ENCODE results near the gene FLYWCH1. TPM values are rescaled to one million over a fixed set of nuclear protein-coding genes. Genes with fewer than 3 reads are reported as not detected.

The FLYWCH1 gene
- 9.5 TPM for total RNA-seq (2013)
- 10 to 100 TPM in 1 of 3 donors, 1 to 10 TPM in 2; 5.0 to 42.7 (median 7.1) TPM for polyA plus RNA-seq
- 11.8 and 13.2 TPM in 2 replicates for polyA minus RNA-seq
- total RNA-seq, result 3.0 to 38.6 (median 14.3) reads per million in 11 experiments

DNA sequence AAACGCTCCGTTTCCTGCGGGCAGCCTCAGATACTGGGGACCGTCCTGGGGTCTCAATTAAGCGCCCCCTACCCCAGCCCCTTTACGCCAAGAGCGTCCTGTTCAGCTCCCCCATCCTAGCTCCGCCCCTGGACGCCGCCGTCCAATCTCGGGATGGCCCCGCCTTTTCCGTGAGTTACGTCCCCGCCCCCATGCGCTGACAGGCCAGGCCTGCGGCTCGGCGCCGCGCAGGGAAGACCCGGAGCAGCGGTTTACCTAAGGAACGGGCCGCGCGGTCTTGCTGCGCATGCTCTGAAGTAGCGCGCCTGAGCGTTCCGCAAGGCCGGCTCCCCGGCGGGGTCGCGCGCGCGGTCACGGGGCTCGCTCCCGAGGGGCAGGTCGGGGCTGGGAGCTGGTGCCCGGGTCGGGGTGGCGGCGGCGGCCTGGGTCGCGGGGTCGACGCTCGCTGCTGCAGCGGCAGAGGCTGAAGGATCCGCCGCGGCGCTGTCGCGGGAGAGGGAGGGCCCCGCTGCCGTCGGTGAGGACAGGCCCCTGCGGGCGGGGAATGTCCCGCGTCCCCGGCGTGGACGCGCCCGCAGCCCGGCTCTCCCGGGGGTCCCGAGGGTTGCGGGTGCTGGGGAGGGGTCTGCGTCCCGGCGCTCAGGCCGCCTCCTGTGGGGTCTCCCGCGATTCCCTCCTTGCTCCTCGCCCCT is at the start of gene FLYWCH1:
Gene FLYWCH1 (plus strand): TSS at position 294 of the 692 bp plus-strand sequence. CDS start 17,755 bp downstream, outside the sequence.
- Histone ChIP-seq H3K9me3 (replicated peaks in 1 of 2; ENCODE audit: control insufficient read depth in 1 of 2, insufficient read depth in 1 of 2, low read length in 2 of 2) (no peaks in the 10 kb centered on the region), H3K27me3 (ENCODE audit: control insufficient read depth in 2 of 2, insufficient read depth in 2 of 2, low read length in 2 of 2) (no peaks in the 10 kb centered on the region), H2AFZ (ENCODE audit: insufficient read depth, low read depth, low read length, poor library complexity, severe bottlenecking) (peak within 1 kb of the TSS; percentile 89), H3K36me3 (replicated peaks in 1 of 2; ENCODE audit: control insufficient read depth in 1 of 2, insufficient read depth in 2 of 2, low read length in 2 of 2) (peaks cover 2 to 7% of the 10 kb centered on the region in 2 donors), H3K4me3 (replicated peaks in 1 of 3; ENCODE audit: low read depth in 2 of 3, low read length in 3 of 3) (peak within 1 kb of the TSS; percentile 68 to 84 (median 77)), H3K9ac (ENCODE audit: insufficient read depth, low read length, poor library complexity, severe bottlenecking) (peak within 1 kb of the TSS; percentile 78), H3K4me2 (replicated peaks; ENCODE audit: extremely low read depth, low read length, poor library complexity, severe bottlenecking) (peak within 1 kb of the TSS; percentile 91), H4K20me1 (ENCODE audit: insufficient read depth, low read length) (peaks cover 3% of the 10 kb centered on the region), H3K79me2 (ENCODE audit: insufficient read depth, low read length) (peaks cover 10% of the 10 kb centered on the region), H3K27ac (ENCODE audit: low read depth in 1 of 2, low read length in 2 of 2) (peak within 1 kb of the TSS; percentile 4 to 61), H3K4me1 (ENCODE audit: control insufficient read depth in 1 of 2, insufficient read depth in 2 of 2, low read length in 2 of 2) (peaks cover 27 to 40% of the 10 kb centered on the region in 2 donors)
- peak; percentile 96 to 97 (median 96) for DNase-seq
- Mint-ChIP-seq H3K9me3 (peaks cover 0 to 3% (median 0%) of the 10 kb centered on the region in 7 donors), H3K27ac (peak within 1 kb of the TSS; percentile 78 to 93 (median 82)), H3K4me3 (peak within 1 kb of the TSS; percentile 92 to 93), H3K27me3 (ENCODE audit: low read depth in 3 of 3) (peaks cover 1 to 4% (median 4%) of the 10 kb centered on the region in 3 donors), H3K4me1 (peaks cover 42% of the 10 kb centered on the region), H3K36me3 (peaks cover 10 to 22% of the 10 kb centered on the region in 2 donors)
- intact Hi-C loops (cut with micrococcal nuclease), result loop anchor here in 1 of 2 donors (5.0 to 10.0 kb wide), 2 partner anchors 34 to 213 kb away; no protein-coding TSS in a partner anchor
- no peak for TF ChIP-seq CTCF (IDR thresholded peaks at IDR 0.05)
- under 1% methylated on average over 78 of the region's 85 CpGs for WGBS (ENCODE audit: insufficient coverage)

GRCh38 chr16:2865651-2866050 is 46.1 kb upstream of the FLYWCH1 start:
- Mint-ChIP-seq H3K9me3 (peaks cover 0 to 7% (median 5%) of the 10 kb centered on the region in 7 donors), H3K36me3 (no peaks in the 10 kb centered on the region), H3K27ac (no peak overlapping the region), H3K27me3 (ENCODE audit: low read depth in 3 of 3) (peaks cover 5 to 14% (median 11%) of the 10 kb centered on the region in 3 donors), H3K4me1 (peaks cover 13% of the 10 kb centered on the region), H3K4me3 (no peak overlapping the region)
- no peaks in the 10 kb centered on the region for H3K27me3 ChIP-seq (ENCODE audit: control insufficient read depth in 2 of 2, insufficient read depth in 2 of 2, low read length in 2 of 2)
- DNase-seq, result no peak
- H3K9me3 ChIP-seq (replicated peaks in 1 of 2; ENCODE audit: control insufficient read depth in 1 of 2, insufficient read depth in 1 of 2, low read length in 2 of 2), result peaks cover 4 to 7% of the 10 kb centered on the region in 2 donors
- no peaks in the 10 kb centered on the region for H4K20me1 ChIP-seq (ENCODE audit: insufficient read depth, low read length)
- H3K27ac ChIP-seq (ENCODE audit: low read depth in 1 of 2, low read length in 2 of 2), result no peak overlapping the region
- H2AFZ ChIP-seq (ENCODE audit: insufficient read depth, low read depth, low read length, poor library complexity, severe bottlenecking), result no peak overlapping the region
- H3K4me1 ChIP-seq (ENCODE audit: control insufficient read depth in 1 of 2, insufficient read depth in 2 of 2, low read length in 2 of 2), result peaks cover 10 to 11% of the 10 kb centered on the region in 2 donors
- no peak for TF ChIP-seq CTCF (IDR thresholded peaks at IDR 0.05)
- H3K36me3 ChIP-seq (replicated peaks in 1 of 2; ENCODE audit: control insufficient read depth in 1 of 2, insufficient read depth in 2 of 2, low read length in 2 of 2), result no peaks in the 10 kb centered on the region
- no peaks in the 10 kb centered on the region for H3K79me2 ChIP-seq (ENCODE audit: insufficient read depth, low read length)
- H3K4me2 ChIP-seq (replicated peaks; ENCODE audit: extremely low read depth, low read length, poor library complexity, severe bottlenecking), result no peak overlapping the region
- WGBS (ENCODE audit: insufficient coverage), result 100% methylated on average over 2 of the region's 4 CpGs
- no peak overlapping the region for H3K4me3 ChIP-seq (replicated peaks in 1 of 3; ENCODE audit: low read depth in 2 of 3, low read length in 3 of 3)
- intact Hi-C loops (cut with micrococcal nuclease), result no loop called here
- H3K9ac ChIP-seq (ENCODE audit: insufficient read depth, low read length, poor library complexity, severe bottlenecking), result no peak overlapping the region

All from CD14-positive monocyte (primary cell).